GM12892 (cell line): Measurements from ENCODE around the gene SEMA5B.

Experiments used
- POLR2A ChIP-seq: IDR thresholded peaks from 2 replicates; pipeline ENCODE4 v1.6.1; 2011; ENCODE audit warnings: low read depth, low read length, control low read depth
- POLR2AphosphoS5 ChIP-seq: IDR thresholded peaks from 2 replicates; pipeline ENCODE4 v1.6.1; 2011; ENCODE audit warnings: low read depth, low read length, control low read depth
- TAF1 ChIP-seq: IDR thresholded peaks from 2 replicates; pipeline ENCODE4 v1.6.1; 2011; ENCODE audit warnings: low read depth, mild to moderate bottlenecking, control low read depth, low read length, borderline replicate concordance

- TF ChIP-seq POLR2A (no peak), POLR2AphosphoS5 (no peak), TAF1 (no peak)
These were observed 19.4 kb upstream of the SEMA5B start for GRCh38 chr3:123047062-123047319.
